CD14-positive monocyte (primary cell): Measurements from ENCODE around the gene GRIP1. TPM values are rescaled to one million over a fixed set of nuclear protein-coding genes. Genes with fewer than 3 reads are reported as not detected.

Experiments
- DNase-seq, 3 donors: peaks; one replicate each; pipeline ENCODE4 v3.0.0-alpha.2; 2011 to 2022
- H2AFZ ChIP-seq: 2 replicates; pipeline ENCODE4 v1.6.0; 2012; ENCODE audit warnings: mild to moderate bottlenecking, low read depth, low read length, inconsistent platforms; ENCODE audit not compliant: insufficient read depth, poor library complexity, severe bottlenecking
- H3K27ac ChIP-seq, 2 donors: 1 replicate in 1 of 2; 2 replicates in 1 of 2; pipeline ENCODE4 v1.5.1; 2012 to 2013; ENCODE audit warnings: low read length in 2 of 2, control low read depth in 1 of 2, inconsistent platforms in 1 of 2, low read depth in 1 of 2, mild to moderate bottlenecking in 1 of 2
- H3K27me3 ChIP-seq, 2 donors: one replicate each; pipeline versions ENCODE4 v1.6.0 to v1.6.1; 2011 to 2013; ENCODE audit warnings: low read length in 2 of 2; ENCODE audit not compliant: control insufficient read depth in 2 of 2, insufficient read depth in 2 of 2
- H3K36me3 ChIP-seq, 2 donors: replicated peaks in 1 of 2; 1 replicate in 1 of 2; 2 replicates in 1 of 2; pipeline versions ENCODE4 v1.5.1 to v1.6.1; 2012 to 2013; ENCODE audit warnings: low read length in 2 of 2, control low read depth in 1 of 2, inconsistent platforms in 1 of 2, mild to moderate bottlenecking in 1 of 2; ENCODE audit not compliant: insufficient read depth in 2 of 2, control insufficient read depth in 1 of 2
- H3K4me1 ChIP-seq, 2 donors: 1 replicate in 1 of 2; 2 replicates in 1 of 2; pipeline versions ENCODE4 v1.5.1 to v1.6.1; 2012 to 2013; ENCODE audit warnings: low read length in 2 of 2, control low read depth in 1 of 2, inconsistent platforms in 1 of 2, mild to moderate bottlenecking in 1 of 2, moderate library complexity in 1 of 2; ENCODE audit not compliant: insufficient read depth in 2 of 2, control insufficient read depth in 1 of 2
- H3K4me2 ChIP-seq: replicated peaks from 2 replicates; pipeline ENCODE3; 2012; ENCODE audit warnings: low read length, moderate library complexity, mild to moderate bottlenecking; ENCODE audit not compliant: poor library complexity, severe bottlenecking; ENCODE audit errors: extremely low read depth
- H3K4me3 ChIP-seq, 3 experiments: fragments of 200-600 bp in 1 of 3; sonication (generic) in 1 of 3; replicated peaks in 1 of 3; 1 replicate in 2 of 3; 2 replicates in 1 of 3; pipeline ENCODE4 v1.5.1; 2011 to 2013; ENCODE audit warnings: low read length in 3 of 3, mild to moderate bottlenecking in 3 of 3, control low read depth in 2 of 3, low read depth in 2 of 3, inconsistent platforms in 1 of 3, moderate library complexity in 1 of 3
- H3K79me2 ChIP-seq: 2 replicates; pipeline ENCODE4 v1.6.0; 2012; ENCODE audit warnings: mild to moderate bottlenecking, control low read depth, inconsistent platforms, low read length, moderate library complexity; ENCODE audit not compliant: insufficient read depth
- H3K9ac ChIP-seq: 2 replicates; pipeline ENCODE4 v1.6.0; 2017; ENCODE audit warnings: low read length, mild to moderate bottlenecking; ENCODE audit not compliant: insufficient read depth, poor library complexity, severe bottlenecking
- H3K9me3 ChIP-seq, 2 donors: replicated peaks in 1 of 2; 1 replicate in 1 of 2; 2 replicates in 1 of 2; pipeline versions ENCODE4 v1.5.1 to v1.6.1; 2012 to 2013; ENCODE audit warnings: low read length in 2 of 2, control low read depth in 1 of 2; ENCODE audit not compliant: control insufficient read depth in 1 of 2, insufficient read depth in 1 of 2
- H4K20me1 ChIP-seq: 2 replicates; pipeline ENCODE4 v1.6.0; 2012; ENCODE audit warnings: mild to moderate bottlenecking, low read length, control low read depth, moderate library complexity; ENCODE audit not compliant: insufficient read depth
- H3K27ac Mint-ChIP-seq, 7 donors: one replicate each; pipeline ENCODE4 v1.8.0; 2020; ENCODE audit warnings: mild to moderate bottlenecking in 7 of 7, mixed read lengths in 7 of 7, moderate library complexity in 6 of 7, inconsistent platforms in 2 of 7
- H3K27me3 Mint-ChIP-seq, 3 donors: one replicate each; pipeline ENCODE4 v1.8.0; 2021 to 2022; ENCODE audit warnings: low read depth in 3 of 3, mild to moderate bottlenecking in 3 of 3, mixed read lengths in 3 of 3, moderate library complexity in 3 of 3, inconsistent platforms in 1 of 3
- H3K36me3 Mint-ChIP-seq, 2 donors: one replicate each; pipeline ENCODE4 v1.8.0; 2020; ENCODE audit warnings: mixed read lengths in 2 of 2, inconsistent platforms in 1 of 2, mild to moderate bottlenecking in 1 of 2
- H3K4me1 Mint-ChIP-seq: one replicate; pipeline ENCODE4 v1.8.0; 2020; ENCODE audit warnings: mild to moderate bottlenecking, mixed read lengths
- H3K4me3 Mint-ChIP-seq, 2 donors: one replicate each; pipeline ENCODE4 v1.8.0; 2020; ENCODE audit warnings: mild to moderate bottlenecking in 2 of 2, mixed read lengths in 2 of 2, moderate library complexity in 1 of 2
- H3K9me3 Mint-ChIP-seq, 7 donors: one replicate each; pipeline ENCODE4 v1.8.0; 2020 to 2022; ENCODE audit warnings: mixed read lengths in 7 of 7, mild to moderate bottlenecking in 6 of 7, moderate library complexity in 6 of 7, inconsistent platforms in 2 of 7
- WGBS: methylation state at CpG from one replicate; pipeline ENCODE4 v1.1.5; 2013; ENCODE audit warnings: missing lambda C conversion rate; ENCODE audit not compliant: insufficient coverage; 5-methylcytosine and 5-hydroxymethylcytosine counted together
- intact Hi-C, 2 donors: fragments of 100-400 bp; cut with micrococcal nuclease; formaldehyde crosslinking; loops; one replicate each; pipeline versions ENCODE4 v1.15.0 to v1.15.1; 2023
- polyA plus RNA-seq, 3 donors: library from polyadenylated mRNA; depleted of rRNA in 1 of 3; unstranded in 2 of 3; stranded (reverse) in 1 of 3; fragments of 300-500 nt in 2 of 3; fragments of >200 nt in 1 of 3; fragmentation: Illumina TruSeq in 2 of 3; gene quantifications; 1 replicate in 2 of 3; 2 replicates in 1 of 3; pipeline ENCODE4 v1.2.3, GENCODE V29; 2012 to 2021
- TF ChIP-seq, protein P1 (sequence below): fragments of 200-600 bp; IDR thresholded peaks from one replicate; pipeline ENCODE4 v1.8.0; 2022; ENCODE audit warnings: antibody characterized with exemption, mild to moderate bottlenecking

GRIP1 gene
- polyA plus RNA-seq, 3 donors = 0.21 TPM; not detected in 2

DNA sequence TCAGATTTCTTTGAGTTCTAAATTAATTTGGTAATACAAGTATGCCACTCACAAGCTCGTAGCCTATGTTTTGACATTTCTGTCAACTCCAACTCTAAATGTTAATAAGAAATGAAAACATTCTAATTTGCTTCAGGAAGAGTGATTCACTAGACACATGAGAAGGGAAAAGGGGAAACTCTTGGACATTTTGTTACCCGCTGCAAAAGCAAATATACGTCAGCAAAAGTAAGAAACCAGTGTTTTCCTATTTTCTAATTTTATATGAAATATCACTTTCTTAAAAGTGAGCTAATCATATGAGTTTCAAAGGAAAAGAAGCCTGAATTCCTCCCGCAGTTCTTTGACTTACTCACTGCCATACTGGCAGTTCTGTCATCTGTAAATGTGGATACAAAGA, 162.3 kb downstream of the GRIP1 start:
- Histone ChIP-seq H3K36me3 (no peaks in the 10 kb centered on the region), H3K27me3 (no peaks in the 10 kb centered on the region), H2AFZ (no peak overlapping the region), H3K9ac (no peak overlapping the region), H3K4me3 (no peak overlapping the region), H3K27ac (no peak overlapping the region), H3K79me2 (no peaks in the 10 kb centered on the region), H3K9me3 (peaks cover 0 to 2% of the 10 kb centered on the region in 2 donors), H3K4me2 (no peak overlapping the region), H3K4me1 (no peaks in the 10 kb centered on the region), H4K20me1 (no peaks in the 10 kb centered on the region)
- Mint-ChIP-seq H3K4me3 (no peak overlapping the region), H3K27ac (no peak overlapping the region), H3K27me3 (no peaks in the 10 kb centered on the region), H3K36me3 (no peaks in the 10 kb centered on the region), H3K4me1 (no peaks in the 10 kb centered on the region), H3K9me3 (peaks cover 2 to 5% (median 3%) of the 10 kb centered on the region in 7 donors)
- intact Hi-C loops = no loop called here
- DNase-seq = no peak
- TF ChIP-seq, protein P1, sequence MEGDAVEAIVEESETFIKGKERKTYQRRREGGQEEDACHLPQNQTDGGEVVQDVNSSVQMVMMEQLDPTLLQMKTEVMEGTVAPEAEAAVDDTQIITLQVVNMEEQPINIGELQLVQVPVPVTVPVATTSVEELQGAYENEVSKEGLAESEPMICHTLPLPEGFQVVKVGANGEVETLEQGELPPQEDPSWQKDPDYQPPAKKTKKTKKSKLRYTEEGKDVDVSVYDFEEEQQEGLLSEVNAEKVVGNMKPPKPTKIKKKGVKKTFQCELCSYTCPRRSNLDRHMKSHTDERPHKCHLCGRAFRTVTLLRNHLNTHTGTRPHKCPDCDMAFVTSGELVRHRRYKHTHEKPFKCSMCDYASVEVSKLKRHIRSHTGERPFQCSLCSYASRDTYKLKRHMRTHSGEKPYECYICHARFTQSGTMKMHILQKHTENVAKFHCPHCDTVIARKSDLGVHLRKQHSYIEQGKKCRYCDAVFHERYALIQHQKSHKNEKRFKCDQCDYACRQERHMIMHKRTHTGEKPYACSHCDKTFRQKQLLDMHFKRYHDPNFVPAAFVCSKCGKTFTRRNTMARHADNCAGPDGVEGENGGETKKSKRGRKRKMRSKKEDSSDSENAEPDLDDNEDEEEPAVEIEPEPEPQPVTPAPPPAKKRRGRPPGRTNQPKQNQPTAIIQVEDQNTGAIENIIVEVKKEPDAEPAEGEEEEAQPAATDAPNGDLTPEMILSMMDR = no peak
- no CpG with 5 or more reads among the region's 4 CpGs for WGBS

DNA sequence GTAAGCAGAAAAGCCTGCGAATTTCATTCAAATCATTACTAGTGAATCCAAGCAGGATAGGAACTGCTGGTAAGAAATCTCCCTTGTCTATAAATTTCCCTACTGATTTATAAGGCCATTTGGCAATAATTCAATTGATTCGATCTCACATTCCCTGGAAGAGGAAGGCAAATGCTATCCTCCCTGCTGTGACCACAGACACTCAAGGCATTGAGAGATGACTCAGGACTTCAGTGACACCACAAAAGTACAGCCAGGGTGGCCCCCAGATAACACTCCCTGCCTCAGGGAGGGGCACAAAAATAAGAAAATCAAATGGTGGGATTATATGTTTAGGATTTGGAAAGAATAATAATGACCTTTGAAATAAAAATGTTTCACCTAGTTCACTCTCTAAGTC, 162.7 kb downstream of the GRIP1 start:
- Histone ChIP-seq H3K27me3 (no peaks in the 10 kb centered on the region), H3K27ac (no peak overlapping the region), H3K4me3 (no peak overlapping the region), H3K4me2 (no peak overlapping the region), H4K20me1 (no peaks in the 10 kb centered on the region), H3K79me2 (no peaks in the 10 kb centered on the region), H3K9me3 (no peaks in the 10 kb centered on the region), H2AFZ (no peak overlapping the region), H3K36me3 (no peaks in the 10 kb centered on the region), H3K9ac (no peak overlapping the region), H3K4me1 (no peaks in the 10 kb centered on the region)
- H3K27me3 Mint-ChIP-seq = no peaks in the 10 kb centered on the region
- peaks cover 0 to 3% (median 0%) of the 10 kb centered on the region in 7 donors for H3K9me3 Mint-ChIP-seq
- H3K27ac Mint-ChIP-seq = no peak overlapping the region
- no peaks in the 10 kb centered on the region for H3K4me1 Mint-ChIP-seq
- no peak for DNase-seq
- no peak overlapping the region for H3K4me3 Mint-ChIP-seq
- WGBS = no CpG with 5 or more reads among the region's 2 CpGs
- TF ChIP-seq, protein P1 = no peak
- H3K36me3 Mint-ChIP-seq = no peaks in the 10 kb centered on the region
- intact Hi-C loops = no loop called here
